HEK293 (cell line): ENCODE results near the gene BMAL1.

Experiments used
- CTCF ChIA-PET: fragments of 350-600 bp; formaldehyde crosslinking; extraction: SDS; loops from one replicate; lab custom pipeline; 2021; ENCODE audit warnings: antibody characterized with exemption; lab: Yijun Ruan, JAX
- POLR2A ChIA-PET: fragments of 300-600 bp; formaldehyde crosslinking; extraction: SDS; loops from one replicate; lab custom pipeline; 2020; ENCODE audit warnings: antibody characterized with exemption, inconsistent platforms; lab: Yijun Ruan, JAX
- H3K27ac ChIP-seq: fragments of 200-500 bp; sonication (Bioruptor generic); 2 replicates; pipeline ENCODE4 v1.5.1; 2014; ENCODE audit warnings: low read depth, low read length, control low read depth, inconsistent platforms; ENCODE audit errors: extremely low read depth
- H3K36me3 ChIP-seq, 2 experiments: fragments of 200-500 bp in 1 of 2; sonication (Bioruptor generic) in 1 of 2; 1 replicate in 1 of 2; 2 replicates in 1 of 2; pipeline ENCODE4 v1.5.1; 2014 to 2017; ENCODE audit warnings: inconsistent platforms in 2 of 2, low read length in 2 of 2; ENCODE audit not compliant: control insufficient read depth in 2 of 2, insufficient read depth in 1 of 2
- H3K4me1 ChIP-seq: fragments of 200-500 bp; sonication (Bioruptor generic); 2 replicates; pipeline ENCODE4 v1.5.1; 2014; ENCODE audit warnings: mild to moderate bottlenecking, low read length, inconsistent platforms; ENCODE audit not compliant: control insufficient read depth, insufficient read depth
- H3K4me3 ChIP-seq: 2 replicates; pipeline ENCODE4 v1.5.1; 2011; ENCODE audit warnings: low read depth, mild to moderate bottlenecking, control low read depth, low read length, moderate library complexity
- H3K9me3 ChIP-seq: fragments of 200-500 bp; sonication (Bioruptor generic); 2 replicates; pipeline ENCODE4 v1.5.1; 2014; ENCODE audit warnings: low read depth, low read length, inconsistent platforms; ENCODE audit not compliant: control insufficient read depth, insufficient read depth
- GLI2 ChIP-seq: fragments of 450-650 bp; formaldehyde crosslinking; IDR thresholded peaks from 2 replicates; pipeline ENCODE4; 2017; ENCODE audit warnings: missing biosample characterization, missing genetic modification characterization, low read depth, borderline replicate concordance
- GLIS2 ChIP-seq: fragments of 450-650 bp; formaldehyde crosslinking; IDR thresholded peaks from 2 replicates; pipeline ENCODE4 v1.5.1; 2016; ENCODE audit warnings: missing biosample characterization, missing genetic modification characterization
- IKZF3 ChIP-seq: fragments of 450-650 bp; IDR thresholded peaks from 2 replicates; pipeline ENCODE4 v1.5.0; 2018; ENCODE audit warnings: missing biosample characterization, mild to moderate bottlenecking, missing genetic modification characterization, moderate library complexity
- TRIM28 ChIP-seq: IDR thresholded peaks from 2 replicates; pipeline ENCODE4 v1.6.1; 2011; ENCODE audit warnings: low read length, control low read depth, borderline replicate concordance
- ZBTB8A ChIP-seq: fragments of 450-650 bp; formaldehyde crosslinking; IDR thresholded peaks from 2 replicates; pipeline ENCODE4 v1.5.1; 2016; ENCODE audit warnings: missing biosample characterization, missing genetic modification characterization
- ZFP3 ChIP-seq: fragments of 450-650 bp; formaldehyde crosslinking; IDR thresholded peaks from 2 replicates; pipeline ENCODE4 v1.5.1; 2016; ENCODE audit warnings: low read depth, missing biosample characterization, missing genetic modification characterization
- ZIC2 ChIP-seq: fragments of 450-650 bp; formaldehyde crosslinking; IDR thresholded peaks from 2 replicates; pipeline ENCODE4 v1.5.1; 2016; ENCODE audit warnings: missing biosample characterization, missing genetic modification characterization
- ZNF138 ChIP-seq: fragments of 450-650 bp; formaldehyde crosslinking; IDR thresholded peaks from 2 replicates; pipeline ENCODE4 v1.5.1; 2016; ENCODE audit warnings: missing biosample characterization, missing genetic modification characterization, borderline replicate concordance
- ZNF146 ChIP-seq: fragments of 450-650 bp; formaldehyde crosslinking; IDR thresholded peaks from 2 replicates; pipeline ENCODE4 v1.5.1; 2016; ENCODE audit warnings: missing biosample characterization, missing genetic modification characterization
- ZNF274 ChIP-seq, 2 experiments: fragments of 200-500 bp in 1 of 2; fragments of 450-650 bp in 1 of 2; sonication (Bioruptor generic) in 1 of 2; formaldehyde crosslinking in 1 of 2; IDR thresholded peaks; 2 replicates each; pipeline versions ENCODE4 v1.5.1 to v1.6.1; 2014 to 2016; ENCODE audit warnings: borderline replicate concordance in 1 of 2, inconsistent platforms in 1 of 2, low read length in 1 of 2, missing biosample characterization in 1 of 2, missing genetic modification characterization in 1 of 2
- ZNF391 ChIP-seq: fragments of 450-650 bp; formaldehyde crosslinking; IDR thresholded peaks from 2 replicates; pipeline ENCODE4 v1.5.1; 2016; ENCODE audit warnings: low read depth, missing biosample characterization, missing genetic modification characterization, borderline replicate concordance
- ZNF426 ChIP-seq: fragments of 450-650 bp; formaldehyde crosslinking; IDR thresholded peaks from 2 replicates; pipeline ENCODE4 v1.5.1; 2017; ENCODE audit warnings: missing biosample characterization, missing genetic modification characterization, mild to moderate bottlenecking, inconsistent platforms, moderate library complexity
- ZNF701 ChIP-seq: fragments of 450-650 bp; formaldehyde crosslinking; IDR thresholded peaks from 2 replicates; pipeline ENCODE4 v1.5.1; 2016; ENCODE audit warnings: missing biosample characterization, missing genetic modification characterization
- ZNF747 ChIP-seq: fragments of 450-650 bp; formaldehyde crosslinking; IDR thresholded peaks from 2 replicates; pipeline ENCODE4 v1.5.1; 2016; ENCODE audit warnings: missing biosample characterization, missing genetic modification characterization
- TF ChIP-seq, protein P1 (sequence below): fragments of 450-650 bp; formaldehyde crosslinking; IDR thresholded peaks from 2 replicates; pipeline ENCODE4 v1.5.1; 2016; ENCODE audit warnings: missing biosample characterization, missing genetic modification characterization
- TF ChIP-seq, protein P2 (sequence below): fragments of 450-650 bp; formaldehyde crosslinking; IDR thresholded peaks from 2 replicates; pipeline ENCODE4 v1.5.1; 2016; ENCODE audit warnings: missing biosample characterization, missing genetic modification characterization, low read depth
- TF ChIP-seq, protein P3 (sequence below): fragments of 450-650 bp; IDR thresholded peaks from 2 replicates; pipeline ENCODE4 v1.5.1; 2018; ENCODE audit warnings: missing biosample characterization, mild to moderate bottlenecking, missing genetic modification characterization

The BMAL1 gene

DNA sequence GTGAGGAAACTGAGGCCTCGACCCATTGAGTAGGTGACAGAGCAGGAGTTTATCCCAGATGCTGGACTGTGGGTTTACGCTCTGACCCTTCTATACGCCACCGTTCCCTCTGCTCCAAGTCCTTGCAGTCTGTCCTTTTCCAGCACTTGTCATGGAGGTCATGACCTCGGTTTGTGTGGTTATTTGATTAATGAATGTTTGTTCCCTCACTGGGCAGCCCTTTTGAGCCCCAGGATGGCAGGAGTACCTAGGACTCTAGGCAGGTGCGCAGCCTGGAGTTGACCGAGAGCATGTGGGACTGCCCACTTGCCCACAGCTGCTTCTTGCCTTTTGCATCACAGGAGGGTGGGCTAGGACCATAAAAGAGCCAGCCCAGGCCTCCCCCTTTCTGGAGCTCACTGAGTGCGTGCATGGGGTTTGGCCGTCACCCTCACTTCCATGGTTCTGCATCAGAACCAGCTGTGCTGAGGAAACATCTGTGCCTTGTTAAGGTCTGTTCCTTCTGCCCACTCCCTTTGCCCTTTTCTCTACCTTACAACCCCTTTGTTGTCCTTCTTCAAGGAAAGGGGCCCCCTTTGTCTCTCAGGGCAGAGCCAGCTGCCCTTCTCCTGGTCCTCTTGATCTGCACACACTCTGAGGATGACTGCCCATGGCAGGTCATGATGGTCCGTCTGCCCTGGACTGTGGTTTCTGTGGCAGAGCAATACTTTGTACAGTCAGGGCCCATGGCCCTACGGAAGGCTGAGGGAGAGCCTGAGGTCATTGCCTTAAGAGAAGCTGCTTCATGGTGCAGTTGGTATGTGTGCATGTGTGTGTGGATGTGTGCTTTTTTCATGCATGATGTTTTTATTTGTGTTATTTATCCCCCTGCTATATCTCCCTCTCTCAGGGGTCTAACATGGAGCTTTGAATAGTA is 38.2 kb downstream of the BMAL1 start:
- ChIA-PET CTCF (interaction anchor here (0.5 to 1.4 kb wide), 3 partner anchors 11 to 224 kb away, joined by 4 read pairs; no protein-coding TSS in a partner anchor), POLR2A (no interaction called here)
- Histone ChIP-seq H3K27ac (no peak overlapping the region), H3K4me1 (no peaks in the 10 kb centered on the region), H3K36me3 (no peaks in the 10 kb centered on the region), H3K9me3 (no peaks in the 10 kb centered on the region), H3K4me3 (no peak overlapping the region)
- TF ChIP-seq GLIS2 (tag by site-specific recombination), result no peak
- TF ChIP-seq ZNF138 (tag by site-specific recombination), result no peak

DNA sequence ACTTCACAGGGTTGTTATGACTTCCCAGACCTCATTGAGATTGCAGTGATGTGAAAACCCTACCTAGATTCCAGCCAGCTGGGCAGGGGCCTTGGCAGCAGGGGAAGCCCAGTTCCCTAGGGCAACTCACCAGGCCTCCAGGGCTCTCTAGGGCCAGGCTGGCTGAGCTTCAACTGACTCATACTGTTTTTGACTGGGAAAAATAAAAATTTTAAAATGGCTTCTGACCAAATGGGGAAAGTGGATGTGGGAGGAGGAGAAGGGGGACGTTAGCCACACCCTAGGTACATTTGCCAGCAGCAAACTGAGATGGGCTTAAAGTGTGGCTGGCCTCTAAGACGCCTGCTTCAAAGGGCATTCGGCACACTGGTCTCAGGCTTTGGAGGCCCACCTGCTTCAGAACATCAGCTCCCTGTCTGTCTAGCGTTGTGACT is 39.0 kb downstream of the BMAL1 start:
- ChIA-PET POLR2A (no interaction called here), CTCF (interaction anchor here (0.5 kb wide), 1 partner anchor 10 kb away, joined by 4 read pairs; no protein-coding TSS in a partner anchor)
- no peak overlapping the region for H3K27ac ChIP-seq
- no peak overlapping the region for H3K4me3 ChIP-seq
- no peaks in the 10 kb centered on the region for H3K36me3 ChIP-seq
- no peaks in the 10 kb centered on the region for H3K4me1 ChIP-seq
- no peaks in the 10 kb centered on the region for H3K9me3 ChIP-seq
- TF ChIP-seq ZIC2, result peak; percentile 30; the same call in 1 of the 2 replicates
- TF ChIP-seq ZFP3 (tag by site-specific recombination), result no peak

DNA sequence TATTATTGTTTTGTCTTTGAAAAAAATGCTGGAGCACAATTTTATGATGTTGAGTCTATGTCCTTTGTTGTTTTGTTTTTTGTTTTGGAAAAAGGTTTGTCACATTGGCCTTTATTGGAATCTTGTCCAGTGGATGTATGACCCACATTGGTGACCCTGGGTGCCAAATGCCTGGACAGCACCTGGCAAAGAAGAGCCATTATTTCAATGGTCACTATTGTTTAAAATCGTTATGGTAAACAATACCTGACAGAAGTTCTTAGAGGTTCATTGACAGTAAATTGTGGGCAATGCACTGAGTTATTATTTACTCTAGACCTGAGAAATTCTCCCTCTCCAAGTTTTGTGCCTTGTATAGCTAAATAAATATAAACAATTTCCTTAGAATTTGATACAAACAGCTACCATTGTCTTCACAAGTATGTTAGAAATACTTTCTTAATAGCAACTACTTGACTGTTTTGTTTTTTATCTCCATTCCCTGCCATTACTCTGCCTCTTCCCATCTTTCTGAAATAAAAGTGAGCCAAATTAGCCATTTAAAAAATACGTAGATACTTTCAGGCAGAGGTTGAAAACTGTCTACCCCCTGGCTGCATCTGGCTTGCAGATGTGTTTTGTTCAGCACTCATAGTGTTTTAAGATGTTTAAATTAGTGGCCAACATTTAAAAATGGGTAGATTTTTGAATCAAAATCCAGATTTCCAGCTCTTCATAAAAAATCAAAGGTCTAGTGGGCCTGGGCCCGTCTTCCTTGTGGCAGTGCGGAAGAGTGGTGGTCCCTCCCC is 39.9 kb downstream of the BMAL1 start:
- Histone ChIP-seq H3K9me3 (no peaks in the 10 kb centered on the region), H3K36me3 (no peaks in the 10 kb centered on the region), H3K4me3 (no peak overlapping the region), H3K4me1 (no peaks in the 10 kb centered on the region), H3K27ac (no peak overlapping the region)
- CTCF ChIA-PET, result interaction anchor here (3.7 kb wide), 1 partner anchor 18 kb away, joined by 20 read pairs; no protein-coding TSS in a partner anchor
- POLR2A ChIA-PET, result no interaction called here
- TF ChIP-seq ZNF146 (tag by site-specific recombination), result no peak
- TF ChIP-seq, protein P1, sequence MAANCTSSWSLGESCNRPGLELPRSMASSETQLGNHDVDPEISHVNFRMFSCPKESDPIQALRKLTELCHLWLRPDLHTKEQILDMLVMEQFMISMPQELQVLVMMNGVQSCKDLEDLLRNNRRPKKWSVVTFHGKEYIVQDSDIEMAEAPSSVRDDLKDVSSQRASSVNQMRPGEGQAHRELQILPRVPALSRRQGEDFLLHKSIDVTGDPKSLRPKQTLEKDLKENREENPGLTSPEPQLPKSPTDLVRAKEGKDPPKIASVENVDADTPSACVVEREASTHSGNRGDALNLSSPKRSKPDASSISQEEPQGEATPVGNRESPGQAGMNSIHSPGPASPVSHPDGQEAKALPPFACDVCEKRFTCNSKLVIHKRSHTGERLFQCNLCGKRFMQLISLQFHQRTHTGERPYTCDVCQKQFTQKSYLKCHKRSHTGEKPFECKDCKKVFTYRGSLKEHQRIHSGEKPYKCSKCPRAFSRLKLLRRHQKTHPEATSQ (tag by site-specific recombination), result no peak
- no peak for TF ChIP-seq ZNF274 (IDR thresholded peaks at IDR 0.05; ENCODE audit: low read length)
- TF ChIP-seq ZNF274 (tag by site-specific recombination; IDR thresholded peaks at IDR 0.05; ENCODE audit: borderline replicate concordance), result no peak

DNA sequence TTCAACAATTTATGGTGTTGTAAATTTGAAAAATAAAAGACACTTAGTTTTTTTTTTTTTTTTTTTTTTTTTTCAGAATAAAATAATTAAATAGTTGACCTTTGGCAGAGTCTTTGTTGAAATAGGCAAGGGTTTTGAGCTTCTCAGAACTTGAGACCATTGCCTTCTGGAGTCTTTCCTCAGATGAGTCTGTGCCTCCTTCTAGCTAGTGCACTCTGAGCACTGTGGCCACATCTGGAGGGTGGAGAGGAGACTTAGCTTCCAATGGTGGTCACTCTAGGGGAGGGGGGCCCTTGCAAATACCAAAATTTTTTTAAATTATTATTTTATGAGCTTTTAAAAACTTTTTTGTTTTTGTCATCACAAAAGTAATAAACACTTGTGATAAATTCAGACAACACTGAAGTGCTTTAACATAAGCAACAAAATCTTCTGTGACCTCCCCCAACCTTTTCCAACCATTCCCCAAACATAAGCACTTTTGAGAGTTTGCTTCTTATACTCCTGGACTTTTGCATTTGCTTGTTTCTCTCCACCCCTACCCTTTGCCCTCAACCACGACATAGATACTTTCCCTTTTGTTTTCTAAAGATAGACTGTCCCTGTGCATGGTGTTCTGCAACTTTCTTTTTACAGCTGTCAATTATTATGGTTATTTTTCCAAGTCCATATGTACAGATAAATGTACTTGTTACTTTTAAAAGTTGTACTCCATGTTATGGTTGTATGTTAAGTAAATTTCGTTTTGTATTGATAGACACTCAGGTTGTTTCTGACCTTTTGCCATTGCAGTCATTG is 41.1 kb downstream of the BMAL1 start:
- POLR2A ChIA-PET, result no interaction called here
- TF ChIP-seq GLI2, result no peak
- TF ChIP-seq, protein P2, sequence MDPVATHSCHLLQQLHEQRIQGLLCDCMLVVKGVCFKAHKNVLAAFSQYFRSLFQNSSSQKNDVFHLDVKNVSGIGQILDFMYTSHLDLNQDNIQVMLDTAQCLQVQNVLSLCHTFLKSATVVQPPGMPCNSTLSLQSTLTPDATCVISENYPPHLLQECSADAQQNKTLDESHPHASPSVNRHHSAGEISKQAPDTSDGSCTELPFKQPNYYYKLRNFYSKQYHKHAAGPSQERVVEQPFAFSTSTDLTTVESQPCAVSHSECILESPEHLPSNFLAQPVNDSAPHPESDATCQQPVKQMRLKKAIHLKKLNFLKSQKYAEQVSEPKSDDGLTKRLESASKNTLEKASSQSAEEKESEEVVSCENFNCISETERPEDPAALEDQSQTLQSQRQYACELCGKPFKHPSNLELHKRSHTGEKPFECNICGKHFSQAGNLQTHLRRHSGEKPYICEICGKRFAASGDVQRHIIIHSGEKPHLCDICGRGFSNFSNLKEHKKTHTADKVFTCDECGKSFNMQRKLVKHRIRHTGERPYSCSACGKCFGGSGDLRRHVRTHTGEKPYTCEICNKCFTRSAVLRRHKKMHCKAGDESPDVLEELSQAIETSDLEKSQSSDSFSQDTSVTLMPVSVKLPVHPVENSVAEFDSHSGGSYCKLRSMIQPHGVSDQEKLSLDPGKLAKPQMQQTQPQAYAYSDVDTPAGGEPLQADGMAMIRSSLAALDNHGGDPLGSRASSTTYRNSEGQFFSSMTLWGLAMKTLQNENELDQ (tag by site-specific recombination), result no peak
- no peak for TF ChIP-seq ZNF391
- no peak for TF ChIP-seq ZNF138 (tag by site-specific recombination)
- TF ChIP-seq, protein P3, sequence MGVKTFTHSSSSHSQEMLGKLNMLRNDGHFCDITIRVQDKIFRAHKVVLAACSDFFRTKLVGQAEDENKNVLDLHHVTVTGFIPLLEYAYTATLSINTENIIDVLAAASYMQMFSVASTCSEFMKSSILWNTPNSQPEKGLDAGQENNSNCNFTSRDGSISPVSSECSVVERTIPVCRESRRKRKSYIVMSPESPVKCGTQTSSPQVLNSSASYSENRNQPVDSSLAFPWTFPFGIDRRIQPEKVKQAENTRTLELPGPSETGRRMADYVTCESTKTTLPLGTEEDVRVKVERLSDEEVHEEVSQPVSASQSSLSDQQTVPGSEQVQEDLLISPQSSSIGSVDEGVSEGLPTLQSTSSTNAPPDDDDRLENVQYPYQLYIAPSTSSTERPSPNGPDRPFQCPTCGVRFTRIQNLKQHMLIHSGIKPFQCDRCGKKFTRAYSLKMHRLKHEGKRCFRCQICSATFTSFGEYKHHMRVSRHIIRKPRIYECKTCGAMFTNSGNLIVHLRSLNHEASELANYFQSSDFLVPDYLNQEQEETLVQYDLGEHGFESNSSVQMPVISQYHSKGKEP (tag by site-specific recombination), result no peak
- no peak for TF ChIP-seq IKZF3
- no peak for TF ChIP-seq ZBTB8A (tag by site-specific recombination)
- no peak for TF ChIP-seq ZNF701 (tag by site-specific recombination)
- TF ChIP-seq TRIM28, result no peak
- no peak for TF ChIP-seq ZNF426 (tag by site-specific recombination)
- TF ChIP-seq ZNF747, result no peak

More for the DNA sequence above, 41.1 kb downstream of the BMAL1 start:
- no peaks in the 10 kb centered on the region for H3K9me3 ChIP-seq
- H3K27ac ChIP-seq, result no peak overlapping the region
- no peaks in the 10 kb centered on the region for H3K4me1 ChIP-seq
- CTCF ChIA-PET, result interaction anchor here (0.6 to 3.7 kb wide), 7 partner anchors 11 to 364 kb away, joined by 3 to 20 read pairs (median 4); no protein-coding TSS in a partner anchor
- no peak overlapping the region for H3K4me3 ChIP-seq
- H3K36me3 ChIP-seq, result no peaks in the 10 kb centered on the region
